Liver (tissue), 9 donors: ENCODE results near the gene CDH13. TPM values are rescaled to one million over a fixed set of nuclear protein-coding genes. Genes with fewer than 3 reads are reported as not detected.

Experiments used
- DNase-seq: peaks from one replicate; pipeline ENCODE4 v3.0.0-alpha.2; 2017; ENCODE audit warnings: low spot score
- H3K27ac ChIP-seq, 2 donors: one replicate each; pipeline ENCODE4 v1.7.0; 2013; ENCODE audit warnings: inconsistent platforms in 2 of 2, low read length in 2 of 2, control low read depth in 1 of 2, low read depth in 1 of 2, mild to moderate bottlenecking in 1 of 2
- H3K27me3 ChIP-seq, 4 donors: one replicate each; pipeline versions ENCODE4 v1.6.1 to v1.7.0; 2013; ENCODE audit warnings: low read length in 3 of 4, inconsistent platforms in 1 of 4, mild to moderate bottlenecking in 1 of 4, moderate library complexity in 1 of 4; ENCODE audit not compliant: control insufficient read depth in 4 of 4, insufficient read depth in 4 of 4
- H3K36me3 ChIP-seq, 4 donors: one replicate each; pipeline versions ENCODE4 v1.6.1 to v1.7.0; 2013; ENCODE audit warnings: low read length in 3 of 4, mild to moderate bottlenecking in 3 of 4, low read depth in 1 of 4, moderate library complexity in 1 of 4; ENCODE audit not compliant: control insufficient read depth in 4 of 4, insufficient read depth in 3 of 4
- H3K4me1 ChIP-seq, 4 donors: one replicate each; pipeline versions ENCODE4 v1.6.1 to v1.7.0; 2013; ENCODE audit warnings: low read length in 3 of 4, mild to moderate bottlenecking in 3 of 4, moderate library complexity in 1 of 4; ENCODE audit not compliant: control insufficient read depth in 4 of 4, insufficient read depth in 4 of 4
- H3K4me3 ChIP-seq, 3 donors: one replicate each; pipeline versions ENCODE4 v1.6.1 to v1.7.0; 2013; ENCODE audit warnings: low read length in 3 of 3, control low read depth in 1 of 3, low read depth in 1 of 3, mild to moderate bottlenecking in 1 of 3
- H3K9ac ChIP-seq, 2 donors: one replicate each; pipeline ENCODE4 v1.7.0; 2013; ENCODE audit warnings: low read length in 2 of 2, mild to moderate bottlenecking in 2 of 2, moderate library complexity in 2 of 2, control low read depth in 1 of 2, low read depth in 1 of 2
- H3K9me3 ChIP-seq, 4 donors: one replicate each; pipeline versions ENCODE4 v1.6.1 to v1.7.0; 2013; ENCODE audit warnings: low read length in 3 of 4; ENCODE audit not compliant: control insufficient read depth in 4 of 4
- EGR1 ChIP-seq, 2 donors: IDR thresholded peaks; 2 replicates each; pipeline ENCODE4 v1.6.1; 2016 to 2018; ENCODE audit warnings: antibody characterized with exemption in 2 of 2, low read depth in 2 of 2
- FOXA1 ChIP-seq: IDR thresholded peaks from 2 replicates; pipeline ENCODE4 v1.6.1; 2016; ENCODE audit warnings: antibody characterized with exemption
- FOXA2 ChIP-seq: IDR thresholded peaks from 2 replicates; pipeline ENCODE4 v1.6.1; 2016; ENCODE audit warnings: antibody characterized with exemption
- GABPA ChIP-seq, 2 donors: IDR thresholded peaks in 1 of 2; conservative IDR thresholded peaks in 1 of 2; 2 replicates each; pipeline ENCODE4 v1.6.1; 2016; ENCODE audit warnings: antibody characterized with exemption in 2 of 2, mild to moderate bottlenecking in 1 of 2, moderate library complexity in 1 of 2
- HNF4A ChIP-seq, 2 donors: conservative IDR thresholded peaks; 2 replicates each; pipeline ENCODE4 v1.6.1; 2016; ENCODE audit warnings: antibody characterized with exemption in 2 of 2, mild to moderate bottlenecking in 2 of 2
- HNF4G ChIP-seq: IDR thresholded peaks from 2 replicates; pipeline ENCODE4 v1.6.1; 2016; ENCODE audit warnings: antibody characterized with exemption
- JUND ChIP-seq, 2 donors: IDR thresholded peaks; 2 replicates each; pipeline ENCODE4 v1.6.1; 2016; ENCODE audit warnings: antibody characterized with exemption in 2 of 2
- MAX ChIP-seq: IDR thresholded peaks from 2 replicates; pipeline ENCODE4 v1.6.1; 2016; ENCODE audit warnings: antibody characterized with exemption
- NR2F2 ChIP-seq: IDR thresholded peaks from 2 replicates; pipeline ENCODE4 v1.6.1; 2016; ENCODE audit warnings: antibody characterized with exemption
- RAD21 ChIP-seq, 2 donors: IDR thresholded peaks; 2 replicates each; pipeline ENCODE4 v1.6.1; 2016; ENCODE audit warnings: antibody characterized with exemption in 2 of 2, mild to moderate bottlenecking in 2 of 2
- RXRA ChIP-seq, 2 donors: IDR thresholded peaks; 2 replicates each; pipeline ENCODE4 v1.6.1; 2017 to 2018; ENCODE audit warnings: antibody characterized with exemption in 2 of 2, mild to moderate bottlenecking in 1 of 2
- SP1 ChIP-seq: IDR thresholded peaks from 2 replicates; pipeline ENCODE4 v1.6.1; 2018; ENCODE audit warnings: antibody characterized with exemption, mild to moderate bottlenecking
- TAF1 ChIP-seq: conservative IDR thresholded peaks from 2 replicates; pipeline ENCODE4 v1.6.1; 2016; ENCODE audit warnings: antibody characterized with exemption, mild to moderate bottlenecking
- YY1 ChIP-seq: IDR thresholded peaks from 2 replicates; pipeline ENCODE4 v1.6.1; 2016; ENCODE audit warnings: antibody characterized with exemption, mild to moderate bottlenecking
- WGBS: extraction: QIAGEN DNeasy Blood & Tissue Kit; methylation state at CpG from one replicate; pipeline ENCODE4 v1.1.7; 2013; 5-methylcytosine and 5-hydroxymethylcytosine counted together
- polyA plus RNA-seq, 2 donors: library from polyadenylated mRNA; stranded (reverse) in 1 of 2; unstranded in 1 of 2; fragments of 200-250 nt in 1 of 2; fragments of >200 nt in 1 of 2; fragmentation: Nextera tagmentation in 1 of 2; extraction: Ambion mirVana in 1 of 2; gene quantifications; one replicate each; pipeline versions ENCODE4 v1.2.1 to v1.2.3, GENCODE V29; 2013 to 2015
- total RNA-seq, 2 donors: library from RNA; depleted of rRNA; stranded (reverse); fragments of >200 nt; gene quantifications; one replicate each; pipeline ENCODE4 v1.2.3, GENCODE V29; 2014
- TF ChIP-seq, protein P1 (sequence below): fragments of 150-350 bp; IDR thresholded peaks from 2 replicates; pipeline ENCODE4 v1.5.1; 2017; ENCODE audit warnings: improper control_type of control experiment, low read depth, low read length; ENCODE audit not compliant: missing input control
- TF ChIP-seq, protein P2 (sequence below): IDR thresholded peaks from 2 replicates; pipeline ENCODE4 v1.6.1; 2016; ENCODE audit warnings: antibody characterized with exemption, mild to moderate bottlenecking
- TF ChIP-seq, protein P3 (sequence below): IDR thresholded peaks from 2 replicates; pipeline ENCODE4 v1.6.1; 2016; ENCODE audit warnings: antibody characterized with exemption
- donor health status: healthy.
- donor health status: healthy.
- donor health status: healthy.
- donor health status: healthy.
- donor health status: healthy.

Gene CDH13
- total and polyA plus RNA-seq, 4 donors, result 0.21 to 1.5 (median 0.58) TPM

GRCh38 chr16:83501481-83501880 is 874.7 kb downstream of the CDH13 start:
- no peak overlapping the region for H3K9ac ChIP-seq
- H3K4me3 ChIP-seq, result no peak overlapping the region
- H3K4me1 ChIP-seq, result no peaks in the 10 kb centered on the region
- no peak for TF ChIP-seq FOXA1
- TF ChIP-seq TAF1, result no peak
- TF ChIP-seq MAX, result no peak
- TF ChIP-seq JUND (IDR thresholded peaks at IDR 0.05), result no peak
- no peak for TF ChIP-seq GABPA (IDR thresholded peaks at IDR 0.05 in 1 of 2, conservative IDR thresholded peaks at IDR 0.05 in 1 of 2)
- TF ChIP-seq FOXA2, result no peak
- TF ChIP-seq SP1, result no peak
- no peak for TF ChIP-seq EGR1 (IDR thresholded peaks at IDR 0.05; ENCODE audit: low read depth in 2 of 2)
- TF ChIP-seq YY1, result no peak
- no peak for TF ChIP-seq RXRA (IDR thresholded peaks at IDR 0.05)
- TF ChIP-seq RAD21 (IDR thresholded peaks at IDR 0.05), result no peak
- no peak for TF ChIP-seq HNF4A (conservative IDR thresholded peaks at IDR 0.05)
- TF ChIP-seq, protein P1, sequence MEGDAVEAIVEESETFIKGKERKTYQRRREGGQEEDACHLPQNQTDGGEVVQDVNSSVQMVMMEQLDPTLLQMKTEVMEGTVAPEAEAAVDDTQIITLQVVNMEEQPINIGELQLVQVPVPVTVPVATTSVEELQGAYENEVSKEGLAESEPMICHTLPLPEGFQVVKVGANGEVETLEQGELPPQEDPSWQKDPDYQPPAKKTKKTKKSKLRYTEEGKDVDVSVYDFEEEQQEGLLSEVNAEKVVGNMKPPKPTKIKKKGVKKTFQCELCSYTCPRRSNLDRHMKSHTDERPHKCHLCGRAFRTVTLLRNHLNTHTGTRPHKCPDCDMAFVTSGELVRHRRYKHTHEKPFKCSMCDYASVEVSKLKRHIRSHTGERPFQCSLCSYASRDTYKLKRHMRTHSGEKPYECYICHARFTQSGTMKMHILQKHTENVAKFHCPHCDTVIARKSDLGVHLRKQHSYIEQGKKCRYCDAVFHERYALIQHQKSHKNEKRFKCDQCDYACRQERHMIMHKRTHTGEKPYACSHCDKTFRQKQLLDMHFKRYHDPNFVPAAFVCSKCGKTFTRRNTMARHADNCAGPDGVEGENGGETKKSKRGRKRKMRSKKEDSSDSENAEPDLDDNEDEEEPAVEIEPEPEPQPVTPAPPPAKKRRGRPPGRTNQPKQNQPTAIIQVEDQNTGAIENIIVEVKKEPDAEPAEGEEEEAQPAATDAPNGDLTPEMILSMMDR, result no peak
- TF ChIP-seq, protein P2, sequence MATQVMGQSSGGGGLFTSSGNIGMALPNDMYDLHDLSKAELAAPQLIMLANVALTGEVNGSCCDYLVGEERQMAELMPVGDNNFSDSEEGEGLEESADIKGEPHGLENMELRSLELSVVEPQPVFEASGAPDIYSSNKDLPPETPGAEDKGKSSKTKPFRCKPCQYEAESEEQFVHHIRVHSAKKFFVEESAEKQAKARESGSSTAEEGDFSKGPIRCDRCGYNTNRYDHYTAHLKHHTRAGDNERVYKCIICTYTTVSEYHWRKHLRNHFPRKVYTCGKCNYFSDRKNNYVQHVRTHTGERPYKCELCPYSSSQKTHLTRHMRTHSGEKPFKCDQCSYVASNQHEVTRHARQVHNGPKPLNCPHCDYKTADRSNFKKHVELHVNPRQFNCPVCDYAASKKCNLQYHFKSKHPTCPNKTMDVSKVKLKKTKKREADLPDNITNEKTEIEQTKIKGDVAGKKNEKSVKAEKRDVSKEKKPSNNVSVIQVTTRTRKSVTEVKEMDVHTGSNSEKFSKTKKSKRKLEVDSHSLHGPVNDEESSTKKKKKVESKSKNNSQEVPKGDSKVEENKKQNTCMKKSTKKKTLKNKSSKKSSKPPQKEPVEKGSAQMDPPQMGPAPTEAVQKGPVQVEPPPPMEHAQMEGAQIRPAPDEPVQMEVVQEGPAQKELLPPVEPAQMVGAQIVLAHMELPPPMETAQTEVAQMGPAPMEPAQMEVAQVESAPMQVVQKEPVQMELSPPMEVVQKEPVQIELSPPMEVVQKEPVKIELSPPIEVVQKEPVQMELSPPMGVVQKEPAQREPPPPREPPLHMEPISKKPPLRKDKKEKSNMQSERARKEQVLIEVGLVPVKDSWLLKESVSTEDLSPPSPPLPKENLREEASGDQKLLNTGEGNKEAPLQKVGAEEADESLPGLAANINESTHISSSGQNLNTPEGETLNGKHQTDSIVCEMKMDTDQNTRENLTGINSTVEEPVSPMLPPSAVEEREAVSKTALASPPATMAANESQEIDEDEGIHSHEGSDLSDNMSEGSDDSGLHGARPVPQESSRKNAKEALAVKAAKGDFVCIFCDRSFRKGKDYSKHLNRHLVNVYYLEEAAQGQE, result no peak
- TF ChIP-seq NR2F2, result no peak
- TF ChIP-seq, protein P3, sequence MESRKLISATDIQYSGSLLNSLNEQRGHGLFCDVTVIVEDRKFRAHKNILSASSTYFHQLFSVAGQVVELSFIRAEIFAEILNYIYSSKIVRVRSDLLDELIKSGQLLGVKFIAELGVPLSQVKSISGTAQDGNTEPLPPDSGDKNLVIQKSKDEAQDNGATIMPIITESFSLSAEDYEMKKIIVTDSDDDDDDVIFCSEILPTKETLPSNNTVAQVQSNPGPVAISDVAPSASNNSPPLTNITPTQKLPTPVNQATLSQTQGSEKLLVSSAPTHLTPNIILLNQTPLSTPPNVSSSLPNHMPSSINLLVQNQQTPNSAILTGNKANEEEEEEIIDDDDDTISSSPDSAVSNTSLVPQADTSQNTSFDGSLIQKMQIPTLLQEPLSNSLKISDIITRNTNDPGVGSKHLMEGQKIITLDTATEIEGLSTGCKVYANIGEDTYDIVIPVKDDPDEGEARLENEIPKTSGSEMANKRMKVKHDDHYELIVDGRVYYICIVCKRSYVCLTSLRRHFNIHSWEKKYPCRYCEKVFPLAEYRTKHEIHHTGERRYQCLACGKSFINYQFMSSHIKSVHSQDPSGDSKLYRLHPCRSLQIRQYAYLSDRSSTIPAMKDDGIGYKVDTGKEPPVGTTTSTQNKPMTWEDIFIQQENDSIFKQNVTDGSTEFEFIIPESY, result no peak
- DNase-seq, result no peak
- no peak overlapping the region for H3K27ac ChIP-seq
- no peaks in the 10 kb centered on the region for H3K9me3 ChIP-seq
- no peaks in the 10 kb centered on the region for H3K36me3 ChIP-seq
- 83% methylated on average over 4 of the region's 4 CpGs for WGBS
- H3K27me3 ChIP-seq, result peaks cover 0 to 5% (median 0%) of the 10 kb centered on the region in 4 donors

GRCh38 chr16:83508295-83508694 is 881.5 kb downstream of the CDH13 start:
- Histone ChIP-seq H3K9ac (no peak overlapping the region), H3K36me3 (no peaks in the 10 kb centered on the region), H3K27me3 (no peaks in the 10 kb centered on the region), H3K4me3 (no peak overlapping the region), H3K9me3 (no peaks in the 10 kb centered on the region), H3K27ac (no peak overlapping the region), H3K4me1 (no peaks in the 10 kb centered on the region)
- WGBS, result 85% methylated on average over 6 of the region's 6 CpGs
- TF ChIP-seq HNF4G (no peak), SP1 (no peak), HNF4A (conservative IDR thresholded peaks at IDR 0.05) (no peak), FOXA1 (no peak), GABPA (IDR thresholded peaks at IDR 0.05 in 1 of 2, conservative IDR thresholded peaks at IDR 0.05 in 1 of 2) (no peak), MAX (no peak)
- TF ChIP-seq, protein P2, result no peak
- TF ChIP-seq, protein P1, result no peak
- no peak for DNase-seq
